GM18520 (cell line): ENCODE results near the gene NECTIN1.

Experiments
- ATAC-seq: cut with Tn5 transposase; IDR thresholded peaks from one replicate; pipeline ENCODE4 v1.9.1; 2021; ENCODE audit not compliant: unreplicated experiment

NECTIN1 gene

DNA sequence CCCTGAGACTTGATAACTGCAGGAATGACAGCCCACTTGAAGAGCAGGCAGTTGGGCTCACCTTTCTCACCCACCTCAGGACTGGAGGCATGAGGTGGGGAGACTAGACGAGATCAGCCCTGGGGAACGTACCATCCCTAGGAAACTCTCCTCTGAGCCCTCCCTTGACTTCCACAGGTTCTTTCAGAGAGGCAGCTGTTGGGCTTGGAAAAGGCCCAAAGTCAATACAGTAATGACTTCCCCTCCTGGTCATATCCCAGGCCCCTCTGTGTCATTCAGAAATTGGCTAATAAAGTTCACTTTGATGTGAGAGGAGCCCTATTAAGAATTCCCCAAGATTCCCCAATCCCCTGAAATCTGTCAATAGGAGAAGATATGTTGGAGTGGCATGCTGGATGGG, 5.8 kb upstream of the NECTIN1 start:
- ATAC-seq: no peak

DNA sequence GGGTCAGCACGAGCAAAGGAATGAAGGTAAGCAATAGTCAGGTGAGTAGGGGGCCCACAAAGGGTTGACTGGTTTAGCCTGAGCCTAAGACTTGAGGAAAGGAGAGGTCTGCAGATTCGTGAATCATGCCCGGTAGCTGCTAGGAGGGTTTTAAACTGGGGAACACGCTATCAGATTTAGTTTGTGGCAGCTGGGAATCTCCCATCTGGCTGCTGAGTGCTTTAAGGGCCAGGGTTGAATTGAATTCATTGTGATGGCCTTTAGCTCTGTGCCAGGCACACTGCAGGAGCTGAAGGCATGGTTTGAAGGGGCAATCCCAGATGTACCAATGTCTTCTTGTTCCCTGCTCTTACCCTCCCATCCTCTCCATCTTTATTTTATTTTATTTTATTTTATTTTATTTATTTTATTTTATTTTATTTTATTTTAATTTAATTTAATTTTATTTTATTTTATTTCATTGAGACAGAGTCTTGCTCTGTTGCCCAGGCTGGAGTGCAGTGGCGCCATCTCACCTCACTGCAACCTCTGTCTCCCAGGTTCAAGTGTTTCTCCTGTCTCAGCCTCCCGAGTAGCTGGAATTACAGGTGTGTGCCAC, 1.9 kb upstream of the NECTIN1 start:
- no peak for ATAC-seq

DNA sequence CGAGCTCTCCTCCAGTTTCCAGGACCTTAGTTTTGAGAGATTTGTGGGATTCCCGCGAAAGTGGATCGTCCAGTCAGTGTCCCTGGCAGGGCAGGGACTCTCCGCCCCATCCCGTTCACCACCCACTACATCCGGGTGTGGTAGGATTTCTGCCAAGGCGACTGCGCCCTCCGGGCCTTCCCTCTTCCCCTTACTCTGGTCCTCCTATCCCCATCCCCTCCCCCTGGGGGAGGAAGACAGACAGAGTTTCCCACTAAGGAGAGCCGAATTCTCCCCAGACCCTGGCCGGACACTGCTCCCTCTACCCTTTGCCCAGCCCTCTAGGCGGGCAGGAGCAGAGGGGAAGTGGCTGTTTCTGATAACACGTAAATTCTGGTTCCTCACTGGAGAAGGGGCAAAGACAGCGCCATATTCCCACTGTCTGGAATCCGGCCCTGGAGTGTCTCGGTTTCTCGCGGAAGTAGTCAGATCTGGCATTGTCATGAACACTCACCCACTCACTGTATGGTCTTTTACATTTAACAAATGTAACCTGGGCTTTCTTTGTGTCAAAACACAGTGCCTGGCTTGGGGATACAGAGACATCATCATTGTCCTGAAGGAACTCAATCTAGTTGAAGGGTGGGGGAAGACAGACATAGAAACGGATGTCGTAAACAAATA, 1.1 kb upstream of the NECTIN1 start:
- no peak for ATAC-seq

DNA sequence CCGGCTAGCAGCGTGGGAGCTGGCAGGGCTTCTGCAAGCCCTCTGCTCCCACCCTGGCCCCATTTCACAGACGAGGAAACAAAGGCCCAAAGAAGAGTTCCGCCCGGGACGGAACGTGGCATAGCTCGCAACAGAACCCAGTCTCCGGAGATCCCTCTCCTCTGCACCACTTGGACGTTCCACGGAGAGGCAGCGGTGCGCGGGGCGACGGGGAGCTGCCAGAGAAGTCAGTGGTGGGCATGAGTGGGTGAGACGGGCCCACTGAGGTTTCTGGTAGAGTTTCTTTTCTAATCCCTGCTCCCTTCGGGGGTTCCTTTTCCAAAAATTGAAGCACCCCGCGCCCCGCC, 554 bp upstream of the NECTIN1 start:
- peak; percentile 7 for ATAC-seq

DNA sequence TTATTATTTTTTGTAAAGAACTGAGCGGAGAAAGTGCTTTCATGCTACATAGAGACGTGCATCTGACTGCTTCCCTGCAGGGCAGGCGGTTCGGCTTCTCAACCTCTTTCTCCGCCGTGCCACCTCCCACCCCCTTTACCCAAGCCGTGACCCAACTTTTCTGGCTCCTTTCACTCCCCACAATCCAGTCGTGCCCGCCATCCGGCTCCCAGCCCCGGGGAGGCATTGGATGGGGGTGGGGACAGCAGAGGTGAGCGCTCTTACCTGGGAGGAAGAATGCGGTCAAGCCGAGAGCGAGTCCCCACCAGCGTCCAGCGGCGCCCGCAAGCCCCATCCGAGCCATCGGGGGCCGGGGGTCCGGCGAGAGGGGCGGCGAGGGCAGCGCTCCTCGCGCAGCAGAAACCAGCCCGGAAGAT, 781 bp downstream of the NECTIN1 start:
- ATAC-seq: no peak

DNA sequence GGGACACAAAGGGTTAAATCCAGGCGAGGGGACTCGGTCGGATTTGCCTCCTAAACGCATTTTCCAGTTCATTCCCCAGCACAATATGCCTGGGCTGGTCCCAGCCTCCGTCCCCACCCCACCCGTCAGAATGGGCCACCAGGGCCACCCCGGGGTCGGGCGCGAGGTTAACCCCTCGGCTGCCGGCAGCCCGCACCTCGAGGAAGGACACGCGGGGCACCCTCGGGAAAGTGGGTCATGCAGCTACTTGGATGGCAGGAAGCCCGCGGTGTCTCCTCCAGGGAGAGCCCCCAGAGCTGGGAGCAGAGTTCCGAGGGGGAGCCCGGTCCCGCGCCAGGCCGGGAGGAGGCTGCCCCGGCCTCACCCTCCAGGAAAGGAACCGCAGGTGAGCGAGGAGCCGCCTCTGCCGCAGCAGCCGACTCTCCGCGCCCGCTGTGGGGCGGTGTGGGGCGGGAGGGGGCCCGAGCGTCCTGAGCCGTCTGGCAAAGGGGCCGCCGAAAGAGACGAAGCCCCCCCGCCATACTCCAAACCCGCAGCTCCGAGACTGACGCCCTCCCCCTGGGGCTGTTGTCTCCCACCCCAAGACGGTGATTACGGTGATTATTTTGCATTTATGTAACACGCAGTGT, 1.4 kb downstream of the NECTIN1 start:
- no peak for ATAC-seq

DNA sequence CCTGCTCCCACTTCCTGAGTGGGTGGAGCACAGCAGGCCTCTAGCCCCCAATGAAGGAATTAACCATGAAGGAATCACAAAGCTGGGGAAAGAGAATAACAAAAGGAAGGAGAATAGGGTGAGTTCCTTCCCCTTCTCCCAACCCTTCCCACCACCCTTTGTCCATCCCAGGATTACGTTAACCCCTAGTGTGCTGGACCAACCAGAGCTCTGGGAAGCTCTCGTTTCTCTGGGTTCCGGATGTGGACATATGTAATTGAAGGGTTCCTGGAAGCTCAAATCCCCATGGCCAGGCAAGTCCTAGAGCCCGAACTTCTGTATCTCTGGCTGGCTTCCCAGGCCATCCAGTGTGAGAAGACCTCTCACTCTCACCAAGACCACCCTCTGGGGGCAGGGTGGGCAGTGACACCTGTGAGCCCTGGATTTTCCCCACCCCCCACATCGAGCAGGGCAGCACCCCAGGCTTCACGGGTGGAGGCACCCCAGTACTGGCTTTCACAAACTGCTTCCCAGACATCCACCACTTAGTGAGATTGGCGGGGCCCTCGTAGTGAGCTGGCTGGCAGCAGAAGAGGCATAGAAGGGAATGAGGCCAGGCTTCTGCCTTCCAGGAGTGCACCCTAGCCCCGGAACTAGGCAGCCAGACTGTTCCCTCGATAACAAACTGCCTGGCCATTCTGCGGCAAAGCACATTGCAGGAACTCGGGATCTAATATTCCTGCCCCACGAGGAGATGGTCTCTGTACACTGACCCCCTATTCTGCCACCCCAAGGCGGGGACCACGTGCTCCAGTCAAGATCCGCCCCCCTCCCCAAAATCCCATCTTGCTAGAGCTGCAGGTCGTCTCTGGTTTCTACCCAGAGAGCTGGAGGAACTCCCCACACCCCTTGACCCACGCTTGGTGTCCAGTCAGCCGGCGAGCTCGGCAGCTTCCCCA, 2.1 kb downstream of the NECTIN1 start:
- no peak for ATAC-seq

DNA sequence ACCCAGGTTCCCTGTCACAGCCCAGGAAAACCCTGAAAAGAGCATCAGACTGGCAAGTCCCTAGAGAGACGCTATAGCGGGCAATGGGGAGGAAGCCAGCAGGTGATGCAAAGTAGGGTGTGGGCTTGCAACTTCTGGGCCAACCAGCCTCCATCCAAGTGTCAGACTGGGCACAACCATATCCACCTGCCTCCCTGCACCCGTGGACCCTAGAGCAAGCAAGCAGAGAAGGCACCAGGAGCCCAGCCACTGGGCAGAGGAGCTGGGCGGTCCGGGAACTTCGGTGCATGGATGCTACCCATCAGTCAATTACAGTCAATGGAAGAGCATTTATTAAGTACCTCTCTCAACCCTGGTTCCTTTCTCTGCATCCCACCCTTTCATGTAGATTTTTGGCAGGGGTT, 2.8 kb downstream of the NECTIN1 start:
- ATAC-seq: no peak

DNA sequence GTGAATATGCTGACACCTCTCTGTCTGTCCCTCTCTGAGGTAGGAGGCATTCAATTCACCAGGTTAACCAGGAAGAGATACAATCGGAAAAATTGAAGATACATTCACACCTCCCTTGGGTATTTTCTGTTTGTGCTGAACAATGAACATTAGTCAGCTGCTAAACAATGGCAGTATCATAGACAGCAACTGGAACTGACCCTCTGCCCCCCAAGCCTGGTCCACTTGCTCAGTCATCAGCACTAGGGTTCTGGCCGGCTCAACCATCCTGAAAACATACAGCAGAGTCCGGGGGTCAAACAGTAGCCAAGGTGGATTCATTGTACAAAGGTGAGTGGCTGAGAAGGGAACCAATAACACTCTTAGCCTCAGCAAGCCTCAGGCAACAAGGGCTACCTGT, 4.0 kb downstream of the NECTIN1 start:
- ATAC-seq: no peak

DNA sequence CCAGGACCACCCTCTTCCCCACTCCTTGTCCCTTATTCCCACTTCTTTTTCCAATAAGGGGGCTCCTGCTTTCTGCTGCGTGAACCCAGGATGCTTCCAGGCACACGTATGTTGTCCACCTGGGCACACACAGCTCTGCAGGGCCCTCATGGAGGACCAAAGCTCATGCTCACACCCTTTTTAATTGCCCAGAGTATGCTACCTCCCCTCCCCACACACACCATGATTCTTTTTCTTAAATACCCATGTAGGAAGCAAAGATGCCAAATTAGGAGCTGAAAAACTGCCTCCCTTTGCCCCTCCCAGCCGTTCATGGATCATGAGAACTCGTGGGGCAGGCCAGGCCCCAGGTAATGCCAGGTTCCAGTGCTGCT, 5.1 kb downstream of the NECTIN1 start:
- ATAC-seq: no peak

DNA sequence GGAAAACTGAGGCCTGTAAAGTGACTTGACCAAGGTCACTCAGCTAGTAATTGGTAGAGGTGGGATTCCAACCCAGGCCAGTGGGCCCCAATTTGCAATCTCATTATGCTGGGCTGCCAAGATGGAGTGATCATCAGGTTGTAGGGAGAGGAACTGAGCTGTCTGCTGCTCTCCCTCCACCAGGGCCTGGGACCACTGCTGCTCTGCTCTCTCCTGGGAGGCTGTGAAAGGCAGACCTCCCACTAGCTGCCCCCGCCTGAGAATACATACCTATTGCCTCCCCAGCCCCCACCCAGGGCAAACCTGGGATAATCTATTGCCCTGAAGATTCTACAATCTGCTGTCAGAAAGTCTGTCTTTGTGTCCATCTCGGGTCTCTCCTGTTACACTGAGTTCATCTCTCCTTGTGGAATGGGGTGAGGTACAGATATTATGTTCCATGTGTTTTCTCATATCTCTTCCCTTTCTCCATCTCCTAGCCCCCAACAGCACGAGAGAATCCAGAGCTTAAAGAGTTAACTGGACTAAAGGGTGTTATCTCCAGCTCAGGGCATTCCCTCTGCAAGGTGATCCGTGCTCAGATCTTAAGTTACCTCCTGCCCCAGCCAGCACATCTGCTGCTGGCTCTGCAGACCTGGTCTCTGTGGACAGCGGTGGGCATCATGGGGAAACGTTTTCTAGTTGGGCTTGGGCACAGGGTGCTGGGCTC, 5.6 kb downstream of the NECTIN1 start:
- no peak for ATAC-seq

DNA sequence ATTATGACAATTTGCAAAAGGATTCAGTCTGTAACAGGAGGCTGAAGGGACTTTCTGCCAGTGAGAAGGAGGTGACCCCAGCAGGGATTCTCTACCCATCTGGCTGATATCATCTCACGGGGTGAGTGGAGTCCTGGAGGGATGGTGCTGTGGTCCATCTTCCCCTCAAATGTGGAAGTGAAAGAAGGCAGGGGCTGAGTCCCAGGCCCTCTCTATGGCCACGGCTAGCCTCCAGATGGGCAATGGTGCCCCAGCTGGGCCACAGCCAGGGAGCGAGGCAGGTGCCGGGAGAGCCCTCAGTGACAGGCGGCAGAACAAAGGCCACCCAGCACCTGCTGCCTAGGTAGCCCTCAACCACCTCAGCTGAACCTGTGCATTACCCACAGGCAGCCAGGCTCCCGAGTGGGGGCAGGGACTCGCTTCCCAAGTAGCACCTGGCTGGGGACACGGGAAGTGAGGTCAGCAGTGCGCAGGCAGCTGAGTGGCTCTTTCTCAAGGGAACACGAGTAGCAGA, 6.7 kb downstream of the NECTIN1 start:
- ATAC-seq: no peak

DNA sequence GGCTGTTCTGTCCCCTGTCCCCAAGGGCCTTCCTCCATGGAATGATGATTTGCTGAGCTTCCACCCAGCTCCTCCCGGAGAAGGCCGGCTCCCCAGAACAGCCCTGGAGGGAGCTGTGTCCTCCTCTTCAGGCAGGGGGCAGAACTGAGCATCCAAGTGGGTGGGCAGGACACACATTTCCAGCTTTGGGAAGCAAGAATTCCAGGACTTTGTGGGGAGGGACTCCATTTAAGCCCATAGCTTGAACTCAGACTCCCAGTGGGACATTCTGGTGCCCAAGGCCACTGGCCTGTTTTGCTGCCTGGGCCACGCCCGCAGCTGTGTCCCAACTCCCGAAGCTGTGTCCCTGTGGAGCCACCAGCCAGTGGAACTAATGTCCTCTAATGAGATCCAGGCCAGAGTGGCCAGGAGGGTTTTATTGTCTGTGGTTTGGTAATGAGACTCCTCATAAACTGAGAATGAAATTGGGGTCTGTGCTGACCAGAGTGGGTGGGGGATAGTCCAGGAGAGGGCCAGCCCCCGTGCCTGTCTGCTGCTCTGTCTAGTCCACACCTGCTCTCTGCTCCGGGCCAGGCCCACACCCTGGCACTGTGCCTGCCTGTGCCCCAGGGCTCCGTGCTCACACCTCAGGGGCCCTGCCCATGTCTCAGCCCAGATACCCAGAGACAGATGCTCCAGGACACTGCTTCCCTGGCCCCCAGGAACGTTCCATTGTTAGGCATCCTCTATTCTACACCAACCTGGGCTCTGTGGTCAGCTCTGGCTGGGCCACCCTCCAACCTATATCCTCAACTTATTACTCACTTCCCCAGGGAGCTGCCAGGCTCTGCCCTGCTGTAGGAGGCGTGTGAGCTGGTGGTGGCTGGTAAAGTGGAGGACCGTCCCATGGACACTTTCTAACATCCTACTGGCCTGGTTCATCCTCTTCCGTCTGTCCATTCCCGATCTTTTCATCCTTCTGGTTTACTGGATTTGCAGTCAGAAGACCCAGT, 7.6 kb downstream of the NECTIN1 start:
- no peak for ATAC-seq

DNA sequence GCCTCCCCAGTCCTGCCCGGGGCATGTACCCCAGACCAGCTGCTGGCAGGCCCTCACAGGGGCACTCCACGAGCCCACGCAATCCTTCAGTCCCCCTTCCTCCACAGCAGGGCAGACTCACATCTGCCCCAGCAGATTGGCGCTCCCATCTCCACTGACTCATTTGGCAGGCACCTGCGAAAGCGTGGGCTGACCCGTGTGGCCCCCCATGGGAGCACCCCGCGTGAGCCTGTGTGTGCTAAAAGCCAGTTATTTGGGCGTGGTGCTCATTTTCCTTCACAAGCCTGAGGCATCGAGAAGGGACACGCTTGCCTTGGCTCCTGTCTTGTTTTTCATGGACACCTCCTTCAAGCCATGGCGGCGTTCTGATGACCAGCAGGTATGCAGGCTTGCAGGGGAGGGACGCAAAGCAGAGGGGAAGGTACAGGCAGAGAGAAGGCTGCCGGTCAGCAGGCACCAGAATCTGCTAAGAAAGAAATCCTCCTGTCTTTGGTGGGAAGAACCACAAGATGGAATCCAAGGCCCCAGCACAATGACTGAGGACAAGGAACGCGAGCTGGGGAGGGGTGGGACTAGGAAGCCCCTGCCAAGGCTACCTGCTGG, 8.6 kb downstream of the NECTIN1 start:
- ATAC-seq: no peak

DNA sequence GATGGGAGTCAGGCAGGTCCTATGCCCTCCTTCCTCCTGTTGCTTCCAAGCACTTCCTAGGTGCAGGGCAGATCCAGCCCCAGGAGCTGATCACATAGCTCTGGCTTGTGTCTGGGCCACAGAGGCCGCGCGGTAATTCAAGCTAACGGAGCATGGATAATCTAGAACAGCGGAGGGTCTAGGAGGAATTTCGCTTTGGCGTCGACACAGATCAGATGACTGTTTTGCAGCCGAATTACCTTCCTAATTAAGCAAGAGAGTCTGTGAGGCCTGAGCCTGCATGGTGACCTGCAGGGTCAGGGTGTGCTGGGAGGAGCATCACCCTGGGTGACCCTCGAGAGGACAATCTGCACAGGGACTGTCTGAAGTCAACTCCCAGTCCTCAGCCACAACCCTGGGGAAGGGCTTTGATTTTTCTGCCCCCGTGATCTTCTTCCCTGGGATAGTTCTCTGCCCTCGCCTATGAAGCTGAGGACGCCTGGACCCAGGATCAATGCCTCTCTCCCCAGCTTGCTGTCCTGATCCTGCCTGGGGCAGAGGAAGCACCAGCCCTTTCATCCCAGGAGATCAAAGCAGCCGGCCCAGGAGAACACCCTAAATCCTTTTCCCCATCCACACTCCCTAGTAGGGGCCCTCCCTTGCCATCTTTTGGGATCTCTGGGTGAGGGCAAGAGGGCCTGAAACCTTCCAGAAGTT, 11.0 kb downstream of the NECTIN1 start:
- ATAC-seq: no peak

DNA sequence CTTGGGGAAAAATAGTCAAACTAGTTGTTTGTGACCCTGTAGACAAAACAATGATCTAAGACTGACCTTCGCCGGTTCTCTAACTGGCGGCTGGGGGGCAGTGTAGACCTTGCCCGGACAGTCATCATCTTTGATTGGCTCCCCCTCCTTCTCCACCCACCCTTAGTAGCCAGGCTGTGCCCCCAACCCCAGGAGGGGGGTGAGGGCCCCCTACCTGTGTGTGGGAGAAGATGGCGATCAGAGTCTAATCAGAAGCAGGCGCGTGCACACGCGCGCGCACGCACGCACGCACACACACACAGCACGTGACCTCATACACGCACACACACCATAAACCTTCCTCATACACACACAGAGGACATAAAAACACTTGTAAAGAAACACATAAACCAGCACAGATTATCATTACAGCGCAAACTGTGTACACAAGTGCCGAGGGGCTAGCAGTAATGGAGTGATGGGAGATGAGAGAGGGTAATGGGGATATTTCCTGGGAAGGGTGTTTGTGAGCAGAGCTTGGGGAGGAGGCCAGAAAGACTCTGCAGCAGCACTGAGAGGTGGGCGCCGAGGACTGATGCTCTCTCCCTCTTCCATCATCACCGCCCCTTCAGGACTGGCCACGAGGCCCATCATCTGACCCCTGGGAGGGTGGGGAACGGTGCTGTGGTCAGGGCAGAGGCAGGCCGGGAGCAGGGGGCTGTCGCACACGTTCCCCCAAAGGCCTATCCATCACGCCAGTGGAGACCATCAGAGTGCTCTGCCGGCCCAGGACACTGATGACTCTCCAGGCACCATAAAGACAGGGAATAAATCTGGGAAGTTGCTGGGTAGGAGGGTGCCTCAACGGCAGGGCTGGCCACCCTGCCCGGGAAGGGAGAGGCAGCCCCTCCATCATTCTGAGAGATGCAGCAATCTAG, 12.2 kb downstream of the NECTIN1 start:
- ATAC-seq: no peak

DNA sequence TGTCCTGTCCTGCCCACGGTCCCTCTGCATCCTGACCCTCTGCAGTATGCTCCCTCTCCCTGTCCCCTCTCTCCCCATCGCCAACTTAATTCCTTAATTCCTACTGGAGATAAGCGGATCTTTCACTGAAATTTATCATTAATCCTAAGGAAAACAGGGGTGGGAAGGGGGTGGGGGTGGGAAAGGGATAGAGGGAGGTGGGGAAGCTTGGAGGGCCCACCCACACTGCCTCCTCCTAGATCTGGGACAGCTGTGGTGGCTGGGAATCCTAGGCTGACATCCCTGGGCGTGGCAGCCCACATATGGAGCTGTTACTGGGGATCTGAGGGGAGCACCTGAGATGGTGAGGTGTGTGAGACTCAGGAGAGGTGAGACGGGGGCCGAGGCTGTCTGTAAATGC, 14.4 kb downstream of the NECTIN1 start:
- no peak for ATAC-seq

DNA sequence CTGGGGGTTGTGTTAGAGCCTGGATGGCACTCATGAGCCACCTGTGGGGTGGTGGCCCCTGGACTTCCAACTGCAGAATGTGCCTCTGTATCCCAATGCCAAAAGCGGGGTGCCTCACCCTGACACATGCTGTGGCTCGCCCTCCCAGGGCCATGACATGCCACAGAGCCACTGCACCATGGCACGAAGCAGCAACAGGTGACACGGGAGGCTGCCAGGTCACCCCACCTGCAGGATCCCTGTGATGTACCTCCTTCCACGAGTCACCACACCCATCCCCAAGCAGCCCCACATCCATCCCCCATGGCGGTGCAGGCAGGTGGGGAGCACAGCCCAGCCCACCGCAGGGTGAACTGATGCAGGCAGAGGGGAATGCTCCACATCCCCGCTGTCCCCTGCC, 14.8 kb downstream of the NECTIN1 start:
- no peak for ATAC-seq
